Endothelial cell of umbilical vein (primary cell): ENCODE results near the gene TGFB1. TPM values are rescaled to one million over a fixed set of nuclear protein-coding genes. Genes with fewer than 3 reads are reported as not detected.

Experiments
- BruUV-seq: library from RNA; stranded (reverse); fragments of 400-500 nt; replicated peaks from 2 replicates; lab custom pipeline; 2021; lab: Mats Ljungman, UMichigan
- CTCF ChIA-PET: fragments of 300-600, 350-600 bp; sonication (Branson Sonifier 250); formaldehyde crosslinking; loops from one replicate; lab custom pipeline; 2021; ENCODE audit warnings: antibody characterized with exemption, inconsistent platforms; lab: Charles Lee
- POLR2A ChIA-PET: fragments of 300-600, 350-600 bp; sonication (Branson Sonifier 250); formaldehyde crosslinking; loops from one replicate; lab custom pipeline; 2021; ENCODE audit warnings: antibody characterized with exemption, inconsistent platforms; lab: Charles Lee
- DNase-seq: peaks from one replicate; pipeline ENCODE4 v3.0.0-alpha.2; 2011; ENCODE audit warnings: low read depth, low spot score
- FAIRE-seq: peaks from 2 replicates; lab custom pipeline; 2011; peaks lifted over from hg19 to GRCh38; lab: Jason Lieb, UNC
- H2AFZ ChIP-seq: 2 replicates; pipeline ENCODE4 v1.6.0; 2012; ENCODE audit warnings: low read depth, low read length, control low read depth, inconsistent platforms
- H3K27ac ChIP-seq: 2 replicates; pipeline ENCODE4 v1.5.1; 2011; ENCODE audit warnings: low read depth, mild to moderate bottlenecking, control low read depth, low read length, moderate library complexity; ENCODE audit not compliant: insufficient read depth
- H3K27me3 ChIP-seq, 2 experiments: 2 replicates each; pipeline versions ENCODE4 v1.6.0 to v1.6.1; 2011; ENCODE audit warnings: low read length in 2 of 2, mixed read lengths in 1 of 2; ENCODE audit not compliant: control insufficient read depth in 2 of 2, insufficient read depth in 2 of 2
- H3K36me3 ChIP-seq, 2 experiments: 2 replicates in 1 of 2; 3 replicates in 1 of 2; pipeline ENCODE4 v1.5.1; 2011; ENCODE audit warnings: low read length in 2 of 2, mild to moderate bottlenecking in 1 of 2, moderate library complexity in 1 of 2; ENCODE audit not compliant: control insufficient read depth in 2 of 2, insufficient read depth in 2 of 2; ENCODE audit errors: extremely low read depth in 1 of 2
- H3K4me1 ChIP-seq: 3 replicates; pipeline ENCODE4 v1.5.1; 2011; ENCODE audit warnings: mild to moderate bottlenecking, low read length; ENCODE audit not compliant: control insufficient read depth, insufficient read depth; ENCODE audit errors: extremely low read depth
- H3K4me2 ChIP-seq: 2 replicates; pipeline ENCODE4 v1.6.1; 2011; ENCODE audit warnings: low read length, control low read depth, mixed read lengths; ENCODE audit not compliant: insufficient read depth
- H3K4me3 ChIP-seq, 3 experiments: fragments of 200-600 bp in 1 of 3; sonication (generic), shearing (Covaris generic) in 1 of 3; replicated peaks in 1 of 3; 2 replicates each; pipeline ENCODE4 v1.5.1; 2011 to 2016; ENCODE audit warnings: control low read depth in 3 of 3, low read length in 3 of 3, mild to moderate bottlenecking in 2 of 3, inconsistent platforms in 1 of 3, low read depth in 1 of 3, moderate library complexity in 1 of 3; ENCODE audit not compliant: insufficient read depth in 1 of 3
- H3K79me2 ChIP-seq: 2 replicates; pipeline ENCODE4 v1.6.0; 2012; ENCODE audit warnings: low read length, inconsistent platforms; ENCODE audit not compliant: control insufficient read depth, insufficient read depth
- H3K9ac ChIP-seq: replicated peaks from 2 replicates; pipeline ENCODE3; 2011; ENCODE audit warnings: low read length, control low read depth; ENCODE audit not compliant: insufficient read depth; ENCODE audit errors: extremely low read depth
- H3K9me1 ChIP-seq: replicated peaks from 3 replicates; pipeline ENCODE4 v1.6.0; 2011; ENCODE audit warnings: mild to moderate bottlenecking, low read length; ENCODE audit not compliant: control insufficient read depth, insufficient read depth; ENCODE audit errors: extremely low read depth
- H3K9me3 ChIP-seq: replicated peaks from 2 replicates; pipeline ENCODE4 v1.5.1; 2012; ENCODE audit warnings: low read length, inconsistent platforms; ENCODE audit not compliant: control insufficient read depth, insufficient read depth
- H4K20me1 ChIP-seq: replicated peaks from 2 replicates; pipeline ENCODE3; 2011; ENCODE audit warnings: mild to moderate bottlenecking, low read length; ENCODE audit not compliant: control insufficient read depth, insufficient read depth; ENCODE audit errors: extremely low read depth
- FOS ChIP-seq: IDR thresholded peaks from 2 replicates; pipeline ENCODE4 v1.6.1; 2011; ENCODE audit warnings: mild to moderate bottlenecking, low read length, moderate library complexity, borderline replicate concordance; ENCODE audit not compliant: insufficient read depth
- MYC ChIP-seq: IDR thresholded peaks from one replicate; pipeline ENCODE4 v1.6.1; 2011; ENCODE audit warnings: mild to moderate bottlenecking, low read depth, low read length
- POLR2AphosphoS5 ChIP-seq: IDR thresholded peaks from 2 replicates; pipeline ENCODE4 v1.6.1; 2012; ENCODE audit warnings: low read depth, mild to moderate bottlenecking, control low read depth, low read length, moderate library complexity; ENCODE audit not compliant: insufficient read depth
- dilution Hi-C: fragments of 300-500 bp; cut with MboI; formaldehyde crosslinking; loops from one replicate; pipeline ENCODE4 v1.15.0; 2019; ENCODE audit warnings: low sequenced_read_pairs; ENCODE audit not compliant: extremely low pct_ligation_motif_present
- intact Hi-C: fragments of 100-400 bp; cut with micrococcal nuclease; formaldehyde crosslinking; loops from one replicate; pipeline ENCODE4 v1.10.0; 2022
- polyA plus RNA-seq, 4 experiments: library from polyadenylated mRNA; depleted of rRNA in 3 of 4; stranded (reverse) in 3 of 4; unstranded in 1 of 4; fragments of >200 nt; gene quantifications; 2 replicates each; pipeline versions ENCODE4 v1.2.1 to v1.2.3, GENCODE V29; 2011 to 2012; ENCODE audit warnings: missing spikeins in 1 of 4
- total RNA-seq: library from RNA; stranded (reverse); gene quantifications from 2 replicates; pipeline ENCODE4 v1.2.3, GENCODE V29; 2021
- TF ChIP-seq, protein P1 (sequence below): IDR thresholded peaks from 2 replicates; pipeline ENCODE4 v1.6.1; 2011; ENCODE audit not compliant: insufficient read depth, insufficient read length
- TF ChIP-seq, protein P2 (sequence below), 2 donors: IDR thresholded peaks; 1 replicate in 1 of 2; 2 replicates in 1 of 2; pipeline ENCODE4 v1.5.1; 2011; ENCODE audit warnings: low read length in 2 of 2, mild to moderate bottlenecking in 2 of 2, moderate library complexity in 2 of 2, control low read depth in 1 of 2, inconsistent platforms in 1 of 2, low read depth in 1 of 2; ENCODE audit not compliant: insufficient read depth in 1 of 2; ENCODE audit errors: extremely low read depth in 1 of 2

The TGFB1 gene
- total and polyA plus RNA-seq, 2 donors (not counting 3 experiments of a cell fraction or from before 2014, with no cell fraction given), result 64.4 to 250 TPM

DNA sequence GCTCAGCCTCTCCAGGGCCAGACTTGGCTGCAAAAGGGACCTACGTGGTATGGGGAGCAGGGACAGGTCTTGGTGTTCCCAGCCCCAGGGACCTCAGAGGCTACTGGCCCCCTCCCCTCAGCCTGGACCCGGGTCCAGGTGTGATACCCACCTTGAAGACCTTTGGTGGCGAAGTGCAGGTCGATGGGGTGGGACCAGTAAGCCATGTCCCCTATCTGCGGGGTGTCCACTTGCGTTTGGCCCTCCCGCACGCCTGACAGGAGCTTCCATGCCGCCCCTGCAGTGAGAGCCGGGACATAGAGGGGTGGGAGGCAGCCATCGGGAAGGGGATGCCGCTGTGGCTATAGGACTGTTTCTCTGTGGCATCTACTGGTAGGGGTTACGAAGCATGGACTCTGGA is 4.0 kb upstream of the TGFB1 start:
- Histone ChIP-seq H3K27ac (no peak overlapping the region), H3K9ac (no peak overlapping the region), H3K79me2 (peaks cover 7% of the 10 kb centered on the region), H3K4me1 (no peaks in the 10 kb centered on the region), H3K4me3 (no peak overlapping the region), H3K36me3 (no peaks in the 10 kb centered on the region), H3K9me3 (no peaks in the 10 kb centered on the region), H2AFZ (no peak overlapping the region), H3K4me2 (no peak overlapping the region), H4K20me1 (no peaks in the 10 kb centered on the region), H3K9me1 (no peaks in the 10 kb centered on the region), H3K27me3 (no peaks in the 10 kb centered on the region)
- ChIA-PET CTCF (interaction anchor here (1.0 kb wide), 1 partner anchor 31 kb away, joined by 3 read pairs; no protein-coding TSS in a partner anchor), POLR2A (no interaction called here)
- intact Hi-C loops (no loop called here), dilution Hi-C loops (no loop called here)
- DNase-seq (no peak), FAIRE-seq (no peak)
- TF ChIP-seq FOS (no peak), POLR2AphosphoS5 (no peak), MYC (no peak)
- TF ChIP-seq, protein P1, sequence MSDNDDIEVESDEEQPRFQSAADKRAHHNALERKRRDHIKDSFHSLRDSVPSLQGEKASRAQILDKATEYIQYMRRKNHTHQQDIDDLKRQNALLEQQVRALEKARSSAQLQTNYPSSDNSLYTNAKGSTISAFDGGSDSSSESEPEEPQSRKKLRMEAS, result no peak
- TF ChIP-seq, protein P2, sequence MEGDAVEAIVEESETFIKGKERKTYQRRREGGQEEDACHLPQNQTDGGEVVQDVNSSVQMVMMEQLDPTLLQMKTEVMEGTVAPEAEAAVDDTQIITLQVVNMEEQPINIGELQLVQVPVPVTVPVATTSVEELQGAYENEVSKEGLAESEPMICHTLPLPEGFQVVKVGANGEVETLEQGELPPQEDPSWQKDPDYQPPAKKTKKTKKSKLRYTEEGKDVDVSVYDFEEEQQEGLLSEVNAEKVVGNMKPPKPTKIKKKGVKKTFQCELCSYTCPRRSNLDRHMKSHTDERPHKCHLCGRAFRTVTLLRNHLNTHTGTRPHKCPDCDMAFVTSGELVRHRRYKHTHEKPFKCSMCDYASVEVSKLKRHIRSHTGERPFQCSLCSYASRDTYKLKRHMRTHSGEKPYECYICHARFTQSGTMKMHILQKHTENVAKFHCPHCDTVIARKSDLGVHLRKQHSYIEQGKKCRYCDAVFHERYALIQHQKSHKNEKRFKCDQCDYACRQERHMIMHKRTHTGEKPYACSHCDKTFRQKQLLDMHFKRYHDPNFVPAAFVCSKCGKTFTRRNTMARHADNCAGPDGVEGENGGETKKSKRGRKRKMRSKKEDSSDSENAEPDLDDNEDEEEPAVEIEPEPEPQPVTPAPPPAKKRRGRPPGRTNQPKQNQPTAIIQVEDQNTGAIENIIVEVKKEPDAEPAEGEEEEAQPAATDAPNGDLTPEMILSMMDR (IDR thresholded peaks at IDR 0.05; ENCODE audit: extremely low read depth in 1 of 2, insufficient read depth in 1 of 2, low read depth in 1 of 2, low read length in 2 of 2), result no peak
- BruUV-seq, result no TSS peak
